ENCODE data around the gene TBC1D1.
A peak's percentile ranks its signal among the peaks of the same experiment; 100 is the strongest.

TBC1D1 gene

DNA sequence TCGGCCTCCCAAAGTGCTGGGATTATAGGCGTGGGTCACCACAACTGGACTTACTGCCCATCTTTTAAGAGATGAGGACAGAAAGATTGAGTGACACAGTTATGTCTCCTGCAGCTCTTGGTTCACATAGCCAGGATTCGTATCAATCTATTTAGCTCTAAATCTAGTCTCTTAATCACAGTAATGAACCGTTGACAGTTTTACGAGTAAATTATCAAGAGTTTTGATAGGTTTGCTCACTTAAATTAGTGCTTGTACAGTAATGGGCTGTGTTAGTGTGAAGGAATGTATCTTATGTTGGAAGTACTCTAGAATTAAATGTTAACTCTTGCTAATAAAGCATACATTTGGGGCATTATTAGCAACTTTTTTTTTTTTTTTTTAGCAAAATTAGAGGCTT, 175.0 kb downstream of the TBC1D1 start:
- no peak overlapping the region for H3K4me3 ChIP-seq (ENCODE audit: low read depth, low read length)
- TF ChIP-seq, protein P1, sequence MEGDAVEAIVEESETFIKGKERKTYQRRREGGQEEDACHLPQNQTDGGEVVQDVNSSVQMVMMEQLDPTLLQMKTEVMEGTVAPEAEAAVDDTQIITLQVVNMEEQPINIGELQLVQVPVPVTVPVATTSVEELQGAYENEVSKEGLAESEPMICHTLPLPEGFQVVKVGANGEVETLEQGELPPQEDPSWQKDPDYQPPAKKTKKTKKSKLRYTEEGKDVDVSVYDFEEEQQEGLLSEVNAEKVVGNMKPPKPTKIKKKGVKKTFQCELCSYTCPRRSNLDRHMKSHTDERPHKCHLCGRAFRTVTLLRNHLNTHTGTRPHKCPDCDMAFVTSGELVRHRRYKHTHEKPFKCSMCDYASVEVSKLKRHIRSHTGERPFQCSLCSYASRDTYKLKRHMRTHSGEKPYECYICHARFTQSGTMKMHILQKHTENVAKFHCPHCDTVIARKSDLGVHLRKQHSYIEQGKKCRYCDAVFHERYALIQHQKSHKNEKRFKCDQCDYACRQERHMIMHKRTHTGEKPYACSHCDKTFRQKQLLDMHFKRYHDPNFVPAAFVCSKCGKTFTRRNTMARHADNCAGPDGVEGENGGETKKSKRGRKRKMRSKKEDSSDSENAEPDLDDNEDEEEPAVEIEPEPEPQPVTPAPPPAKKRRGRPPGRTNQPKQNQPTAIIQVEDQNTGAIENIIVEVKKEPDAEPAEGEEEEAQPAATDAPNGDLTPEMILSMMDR (IDR thresholded peaks at IDR 0.05; ENCODE audit: low read depth, low read length): no peak

- no peak overlapping the region for H3K4me3 ChIP-seq (ENCODE audit: low read depth, low read length)
Measured at GRCh38 chr4:38067499-38067898, 176.6 kb downstream of the TBC1D1 start.

DNA sequence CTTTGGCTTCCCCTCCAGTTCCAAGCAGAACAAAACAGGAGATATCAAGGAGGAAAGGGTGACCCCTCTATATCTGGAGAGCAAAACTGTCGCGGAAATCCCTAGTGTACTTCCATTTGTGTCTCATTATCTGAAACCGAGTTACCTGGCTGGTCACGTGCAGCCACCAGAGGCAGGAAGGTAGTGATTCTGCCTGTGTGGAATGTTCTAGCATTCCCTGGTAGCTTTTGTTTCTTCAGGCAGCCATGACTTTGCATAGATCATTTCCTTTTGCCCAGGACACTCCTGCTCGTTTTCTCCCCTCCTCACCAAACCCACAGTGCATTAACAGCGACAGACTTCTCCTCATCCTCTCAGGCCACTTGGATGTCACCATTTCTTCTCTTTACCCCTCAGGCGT, 177.2 kb downstream of the TBC1D1 start:
- no peak overlapping the region for H3K4me3 ChIP-seq (ENCODE audit: low read depth, low read length)
- TF ChIP-seq, protein P1 (IDR thresholded peaks at IDR 0.05; ENCODE audit: low read depth, low read length): no peak

More at GRCh38 chr4:38067499-38067898, 176.6 kb downstream of the TBC1D1 start:
- TF ChIP-seq, protein P1 (IDR thresholded peaks at IDR 0.05; ENCODE audit: low read depth, low read length): no peak

GRCh38 chr4:38069271-38069760, 178.4 kb downstream of the TBC1D1 start:
- TF ChIP-seq, protein P1 (IDR thresholded peaks at IDR 0.05; ENCODE audit: low read depth, low read length): peak; percentile 34
- no peak overlapping the region for H3K4me3 ChIP-seq (ENCODE audit: low read depth, low read length)

- no peak overlapping the region for H3K4me3 ChIP-seq (ENCODE audit: low read depth, low read length)
- TF ChIP-seq, protein P1 (IDR thresholded peaks at IDR 0.05; ENCODE audit: low read depth, low read length): no peak
Measured at GRCh38 chr4:38071801-38072431, 181.0 kb downstream of the TBC1D1 start.

DNA sequence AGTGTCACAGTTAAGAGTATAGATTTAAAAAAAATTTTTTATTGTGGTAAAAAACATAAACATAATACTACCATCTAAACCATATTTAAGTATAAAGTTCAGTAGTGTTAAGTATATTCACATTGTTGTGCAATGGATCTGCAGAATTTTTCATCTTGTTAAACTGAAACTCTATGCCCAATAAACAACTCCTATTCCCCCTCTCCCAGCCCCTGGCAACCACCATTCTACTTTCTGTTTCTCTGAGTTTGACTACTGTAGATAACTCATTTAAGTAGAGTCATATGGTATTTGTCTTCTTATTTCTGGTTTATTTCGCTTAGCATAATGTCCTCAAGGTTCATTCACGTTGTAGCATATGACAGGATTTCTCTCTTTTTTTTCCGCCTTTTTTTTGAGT, 181.7 kb downstream of the TBC1D1 start:
- TF ChIP-seq, protein P1 (IDR thresholded peaks at IDR 0.05; ENCODE audit: low read depth, low read length): no peak

GRCh38 chr4:38073596-38074234, 182.8 kb downstream of the TBC1D1 start:
- H3K4me3 ChIP-seq (ENCODE audit: low read depth, low read length): no peak overlapping the region

More for the DNA sequence above, 181.7 kb downstream of the TBC1D1 start:
- no peak overlapping the region for H3K4me3 ChIP-seq (ENCODE audit: low read depth, low read length)

More at GRCh38 chr4:38073596-38074234, 182.8 kb downstream of the TBC1D1 start:
- TF ChIP-seq, protein P1 (IDR thresholded peaks at IDR 0.05; ENCODE audit: low read depth, low read length): no peak

Measured in WI38 (cell line).